Activated CD4-positive, alpha-beta T cell treated with anti-CD3 and anti-CD28 coated beads, Interleukin-2, amount 10 ng/mL, durations not matched to agents 24 days and 14 days (primary cell): ENCODE results near the gene LPP. TPM values are rescaled to one million over a fixed set of nuclear protein-coding genes. Genes with fewer than 3 reads are reported as not detected.
A peak's percentile ranks its signal among the peaks of the same experiment; 100 is the strongest.

ENCODE experiments used
- DNase-seq: peaks from one replicate; pipeline ENCODE4 v3.0.0; 2022
- H3K27ac Mint-ChIP-seq: one replicate; pipeline ENCODE4 v1.8.0; 2022; ENCODE audit warnings: mild to moderate bottlenecking, mixed read lengths
- H3K27me3 Mint-ChIP-seq: one replicate; pipeline ENCODE4 v1.8.0; 2022; ENCODE audit warnings: mixed read lengths
- H3K36me3 Mint-ChIP-seq: one replicate; pipeline ENCODE4 v1.8.0; 2022; ENCODE audit warnings: low read depth, mild to moderate bottlenecking, mixed read lengths
- H3K4me1 Mint-ChIP-seq: one replicate; pipeline ENCODE4 v1.8.0; 2021; ENCODE audit warnings: mixed read lengths
- H3K4me3 Mint-ChIP-seq: one replicate; pipeline ENCODE4 v1.8.0; 2022; ENCODE audit warnings: mild to moderate bottlenecking, moderate library complexity, mixed read lengths
- H3K9me3 Mint-ChIP-seq: one replicate; pipeline ENCODE4 v1.8.0; 2021; ENCODE audit warnings: mixed read lengths
- intact Hi-C: fragments of 100-400 bp; cut with micrococcal nuclease; formaldehyde crosslinking; loops from one replicate; pipeline ENCODE4 v1.15.1; 2023
- total RNA-seq: library from RNA; stranded (reverse); gene quantifications from 2 replicates; pipeline ENCODE4 v1.2.3, GENCODE V29; 2022

The LPP gene
- total RNA-seq, 1 donor from 2014 or later: 41.4 TPM

GRCh38 chr3:188385295-188385694 lies 231.3 kb downstream of the LPP start:
- H3K9me3 Mint-ChIP-seq: peaks cover 5% of the 10 kb centered on the region
- no peaks in the 10 kb centered on the region for H3K27me3 Mint-ChIP-seq
- H3K4me3 Mint-ChIP-seq: no peak overlapping the region
- DNase-seq: peak; percentile 48
- peaks cover 11% of the 10 kb centered on the region for H3K36me3 Mint-ChIP-seq
- H3K4me1 Mint-ChIP-seq: peaks cover 28% of the 10 kb centered on the region
- intact Hi-C loops: no loop called here
- no peak overlapping the region for H3K27ac Mint-ChIP-seq

GRCh38 chr3:188389711-188390342 lies 235.9 kb downstream of the LPP start:
- H3K4me1 Mint-ChIP-seq: peaks cover 42% of the 10 kb centered on the region
- DNase-seq: peak; percentile 84
- intact Hi-C loops: loop anchor here (1.0 to 10.0 kb wide), 6 partner anchors 10 to 467 kb away; no protein-coding TSS in a partner anchor
- H3K36me3 Mint-ChIP-seq: peaks cover 9% of the 10 kb centered on the region
- peaks cover 5% of the 10 kb centered on the region for H3K9me3 Mint-ChIP-seq
- peak overlapping the region; percentile 49 for H3K4me3 Mint-ChIP-seq
- no peaks in the 10 kb centered on the region for H3K27me3 Mint-ChIP-seq
- peak overlapping the region; percentile 90 for H3K27ac Mint-ChIP-seq

- intact Hi-C loops: loop anchor here (1.0 to 10.0 kb wide), 6 partner anchors 10 to 468 kb away; no protein-coding TSS in a partner anchor
- no peak for DNase-seq
- Mint-ChIP-seq H3K27me3 (no peaks in the 10 kb centered on the region), H3K9me3 (peaks cover 5% of the 10 kb centered on the region), H3K4me1 (peaks cover 37% of the 10 kb centered on the region), H3K36me3 (peaks cover 5% of the 10 kb centered on the region), H3K27ac (peak overlapping the region; percentile 90), H3K4me3 (peak overlapping the region; percentile 49)
These were observed 236.4 kb downstream of the LPP start for GRCh38 chr3:188390343-188390718.

- peak overlapping the region; percentile 49 for H3K4me3 Mint-ChIP-seq
- intact Hi-C loops: loop anchor here (1.0 to 10.0 kb wide), 6 partner anchors 9 to 468 kb away; no protein-coding TSS in a partner anchor
- H3K36me3 Mint-ChIP-seq: peaks cover 5% of the 10 kb centered on the region
These were observed 237.0 kb downstream of the LPP start for GRCh38 chr3:188390775-188391443.

GRCh38 chr3:188391592-188391991 lies 237.6 kb downstream of the LPP start:
- H3K27me3 Mint-ChIP-seq: no peaks in the 10 kb centered on the region
- H3K27ac Mint-ChIP-seq: no peak overlapping the region
- H3K36me3 Mint-ChIP-seq: peaks cover 5% of the 10 kb centered on the region
- peaks cover 32% of the 10 kb centered on the region for H3K4me1 Mint-ChIP-seq
- no peaks in the 10 kb centered on the region for H3K9me3 Mint-ChIP-seq
- no peak for DNase-seq
- intact Hi-C loops: loop anchor here (2.0 to 10.0 kb wide), 4 partner anchors 47 to 469 kb away; no protein-coding TSS in a partner anchor
- H3K4me3 Mint-ChIP-seq: no peak overlapping the region

More at GRCh38 chr3:188390775-188391443, 237.0 kb downstream of the LPP start:
- Mint-ChIP-seq H3K9me3 (peaks cover 3% of the 10 kb centered on the region), H3K4me1 (peaks cover 36% of the 10 kb centered on the region), H3K27me3 (no peaks in the 10 kb centered on the region), H3K27ac (peak overlapping the region; percentile 90)
- no peak for DNase-seq

GRCh38 chr3:188392076-188392475 lies 238.1 kb downstream of the LPP start:
- no peak overlapping the region for H3K4me3 Mint-ChIP-seq
- no peak for DNase-seq
- intact Hi-C loops: loop anchor here (5.0 to 10.0 kb wide), 2 partner anchors 70 to 417 kb away; no protein-coding TSS in a partner anchor
- peaks cover 36% of the 10 kb centered on the region for H3K4me1 Mint-ChIP-seq
- no peaks in the 10 kb centered on the region for H3K9me3 Mint-ChIP-seq
- H3K27ac Mint-ChIP-seq: no peak overlapping the region
- no peaks in the 10 kb centered on the region for H3K27me3 Mint-ChIP-seq
- peaks cover 3% of the 10 kb centered on the region for H3K36me3 Mint-ChIP-seq

- Mint-ChIP-seq H3K27me3 (no peaks in the 10 kb centered on the region), H3K9me3 (no peaks in the 10 kb centered on the region), H3K4me1 (peaks cover 47% of the 10 kb centered on the region), H3K36me3 (peaks cover 7% of the 10 kb centered on the region), H3K4me3 (no peak overlapping the region), H3K27ac (no peak overlapping the region)
- intact Hi-C loops: loop anchor here (5.0 to 10.0 kb wide), 3 partner anchors 72 to 420 kb away; no protein-coding TSS in a partner anchor
- no peak for DNase-seq
These were observed 240.7 kb downstream of the LPP start for GRCh38 chr3:188394623-188395022.

GRCh38 chr3:188396251-188396650 lies 242.3 kb downstream of the LPP start:
- H3K27me3 Mint-ChIP-seq: no peaks in the 10 kb centered on the region
- intact Hi-C loops: loop anchor here (5.0 to 10.0 kb wide), 2 partner anchors 239 to 421 kb away; no protein-coding TSS in a partner anchor
- H3K27ac Mint-ChIP-seq: no peak overlapping the region
- peaks cover 47% of the 10 kb centered on the region for H3K4me1 Mint-ChIP-seq
- DNase-seq: no peak
- H3K4me3 Mint-ChIP-seq: no peak overlapping the region
- H3K9me3 Mint-ChIP-seq: no peaks in the 10 kb centered on the region
- peaks cover 7% of the 10 kb centered on the region for H3K36me3 Mint-ChIP-seq

- H3K9me3 Mint-ChIP-seq: no peaks in the 10 kb centered on the region
- peak overlapping the region; percentile 6 for H3K27ac Mint-ChIP-seq
- H3K36me3 Mint-ChIP-seq: peaks cover 5% of the 10 kb centered on the region
- no peak for DNase-seq
- intact Hi-C loops: loop anchor here (1.0 to 10.0 kb wide), 4 partner anchors 240 to 422 kb away; no protein-coding TSS in a partner anchor
- H3K27me3 Mint-ChIP-seq: no peaks in the 10 kb centered on the region
- peaks cover 45% of the 10 kb centered on the region for H3K4me1 Mint-ChIP-seq
- no peak overlapping the region for H3K4me3 Mint-ChIP-seq
These were observed 242.9 kb downstream of the LPP start for GRCh38 chr3:188396900-188397299.

GRCh38 chr3:188397766-188398705 lies 244.1 kb downstream of the LPP start:
- H3K27me3 Mint-ChIP-seq: no peaks in the 10 kb centered on the region
- no peaks in the 10 kb centered on the region for H3K9me3 Mint-ChIP-seq
- intact Hi-C loops: loop anchor here (1.0 to 10.0 kb wide), 4 partner anchors 241 to 423 kb away; no protein-coding TSS in a partner anchor
- H3K4me1 Mint-ChIP-seq: peaks cover 50% of the 10 kb centered on the region
- peak overlapping the region; percentile 6 for H3K27ac Mint-ChIP-seq
- H3K36me3 Mint-ChIP-seq: peaks cover 5% of the 10 kb centered on the region
- H3K4me3 Mint-ChIP-seq: peak overlapping the region; percentile 43
- DNase-seq: peak; percentile 53

- H3K36me3 Mint-ChIP-seq: peaks cover 5% of the 10 kb centered on the region
These were observed 246.7 kb downstream of the LPP start for GRCh38 chr3:188400494-188401243.

GRCh38 chr3:188401244-188401993 lies 247.5 kb downstream of the LPP start:
- H3K4me1 Mint-ChIP-seq: peaks cover 61% of the 10 kb centered on the region
- no peaks in the 10 kb centered on the region for H3K27me3 Mint-ChIP-seq

More at GRCh38 chr3:188400494-188401243, 246.7 kb downstream of the LPP start:
- intact Hi-C loops: loop anchor here (1.0 to 10.0 kb wide), 12 partner anchors 10 to 744 kb away; no protein-coding TSS in a partner anchor
- no peaks in the 10 kb centered on the region for H3K27me3 Mint-ChIP-seq
- peaks cover 62% of the 10 kb centered on the region for H3K4me1 Mint-ChIP-seq
- H3K9me3 Mint-ChIP-seq: no peaks in the 10 kb centered on the region
- peak overlapping the region; percentile 68 for H3K27ac Mint-ChIP-seq
- H3K4me3 Mint-ChIP-seq: peak overlapping the region; percentile 18
- peak; percentile 81 for DNase-seq

More at GRCh38 chr3:188401244-188401993, 247.5 kb downstream of the LPP start:
- Mint-ChIP-seq H3K9me3 (no peaks in the 10 kb centered on the region), H3K27ac (peak overlapping the region; percentile 22), H3K36me3 (peaks cover 11% of the 10 kb centered on the region), H3K4me3 (peak overlapping the region; percentile 22)
- DNase-seq: no peak
- intact Hi-C loops: loop anchor here (2.0 to 10.0 kb wide), 10 partner anchors 145 to 743 kb away; no protein-coding TSS in a partner anchor
